OCI-LY1 (cell line): Measurements from ENCODE around the gene CHMP1A.

Experiments used
- CTCF ChIP-seq: fragments of 200-600 bp; sonication (generic), shearing (Covaris generic); IDR thresholded peaks from 2 replicates; pipeline ENCODE4 v1.5.1; 2017; ENCODE audit warnings: mild to moderate bottlenecking, antibody characterized with exemption, low read length, moderate library complexity, mixed read lengths
- EZH2 ChIP-seq: fragments of 200-600 bp; sonication (generic), shearing (Covaris generic); IDR thresholded peaks from 2 replicates; pipeline ENCODE4 v1.8.0; 2017; ENCODE audit warnings: borderline replicate concordance, mixed run types, mild to moderate bottlenecking, antibody characterized with exemption, low read length, moderate library complexity, mixed read lengths

- TF ChIP-seq CTCF, result no peak
- TF ChIP-seq EZH2, result no peak
Observed at GRCh38 chr16:89672177-89672941, 14.9 kb upstream of the CHMP1A start.
